MM.1S (cell line): ENCODE measurements around the gene BRMS1L.

Experiments
- CTCF ChIP-seq: fragments of 300-600 bp; sonication (generic); IDR thresholded peaks from 2 replicates; pipeline ENCODE4 v1.5.1; 2016; ENCODE audit warnings: antibody characterized with exemption, low read length, mixed read lengths
- EZH2phosphoT487 ChIP-seq: fragments of 300-600 bp; sonication (generic); IDR thresholded peaks from 2 replicates; pipeline ENCODE4 v1.6.1; 2018; ENCODE audit warnings: antibody characterized with exemption, low read length

DNA sequence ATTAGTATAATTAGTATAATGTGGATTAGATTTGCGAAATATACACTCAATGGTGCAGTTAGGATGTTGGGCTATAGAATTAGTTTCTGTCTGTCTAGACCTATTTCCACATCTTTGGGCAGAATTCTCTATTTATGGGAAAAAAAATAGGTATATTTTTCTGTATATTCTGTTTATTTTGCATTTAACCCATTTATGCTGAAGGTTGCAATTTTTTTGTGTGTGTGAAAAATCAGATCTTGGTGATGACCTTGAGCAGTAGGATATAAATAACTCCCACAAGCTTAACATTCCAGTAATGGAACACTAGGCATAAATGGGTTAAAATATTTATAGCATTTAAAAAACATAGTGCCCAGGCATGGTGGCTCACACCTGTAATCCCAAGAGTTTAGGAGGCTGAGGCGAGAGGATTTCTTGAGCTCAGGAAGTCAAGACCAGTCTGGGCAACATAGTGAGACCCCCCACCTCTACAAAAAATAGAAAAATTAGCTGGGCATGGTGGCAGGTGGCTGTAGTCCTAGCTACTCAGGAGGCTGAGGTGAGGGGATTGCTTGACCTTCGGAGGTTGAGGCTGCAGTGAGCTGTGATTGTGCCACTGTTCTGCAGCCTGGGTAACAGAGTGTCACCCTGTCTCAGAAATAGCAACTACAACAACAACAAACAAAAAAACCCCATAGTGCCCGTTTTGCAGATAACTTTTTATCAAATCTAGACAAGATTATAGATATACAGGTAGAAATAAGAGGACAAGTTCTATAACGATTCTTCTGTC lies 9.3 kb downstream of the BRMS1L start:
- TF ChIP-seq CTCF (no peak), EZH2phosphoT487 (no peak)
